GM18508 (cell line): ENCODE data around the gene LRRC47.

Source experiments
- ATAC-seq: cut with Tn5 transposase; IDR thresholded peaks from one replicate; pipeline ENCODE4 v1.9.1; 2021; ENCODE audit warnings: moderate number of reproducible peaks; ENCODE audit not compliant: insufficient read depth, unreplicated experiment

The LRRC47 gene

DNA sequence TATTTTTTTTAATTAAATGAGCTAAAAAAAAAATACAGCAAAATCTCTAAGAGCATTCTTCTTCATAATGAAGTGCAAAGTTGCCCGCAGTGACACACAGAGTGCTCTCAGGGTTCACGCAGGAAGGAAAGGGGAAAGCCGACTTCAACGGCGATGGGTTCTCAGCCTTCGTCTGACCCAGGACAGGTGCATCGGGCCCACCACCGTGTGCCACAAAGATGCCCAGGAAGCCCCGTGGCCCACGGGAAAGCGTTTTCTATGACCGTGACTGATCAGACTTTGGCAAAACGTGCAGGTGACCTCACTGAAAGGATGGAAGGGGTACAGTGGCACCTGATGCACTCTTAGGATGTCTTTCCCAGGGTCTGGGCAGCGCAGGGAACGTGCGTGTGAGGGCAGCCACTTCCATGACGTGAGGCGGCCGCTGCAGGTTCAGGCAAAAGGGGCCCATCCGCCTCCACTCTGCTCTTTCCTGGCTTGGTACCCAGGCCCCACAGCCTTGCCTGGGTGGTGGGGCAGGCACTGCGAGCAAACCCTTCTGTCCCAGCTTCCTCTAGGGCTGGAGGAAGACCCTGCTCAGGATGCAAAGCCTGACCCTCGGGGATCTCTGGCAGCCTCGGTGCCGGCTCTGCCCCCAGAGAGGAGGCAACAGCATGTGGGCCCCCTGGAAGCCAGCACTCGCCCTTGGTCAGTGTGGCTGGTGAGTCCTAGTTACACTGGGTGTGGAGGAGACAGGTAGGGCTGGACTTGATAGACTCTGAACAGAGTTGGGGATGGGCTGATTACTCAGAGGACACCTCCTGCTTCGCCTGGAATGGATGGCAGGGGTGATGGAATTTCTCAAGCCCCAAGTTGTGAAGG is 8.3 kb downstream of the LRRC47 start:
- no peak for ATAC-seq

- no peak for ATAC-seq
Observed at GRCh38 chr1:3787349-3787715, 9.0 kb downstream of the LRRC47 start.

GRCh38 chr1:3786468-3787348 is 9.6 kb downstream of the LRRC47 start:
- no peak for ATAC-seq

- ATAC-seq, result no peak
Observed at GRCh38 chr1:3785456-3786157, 10.7 kb downstream of the LRRC47 start.

DNA sequence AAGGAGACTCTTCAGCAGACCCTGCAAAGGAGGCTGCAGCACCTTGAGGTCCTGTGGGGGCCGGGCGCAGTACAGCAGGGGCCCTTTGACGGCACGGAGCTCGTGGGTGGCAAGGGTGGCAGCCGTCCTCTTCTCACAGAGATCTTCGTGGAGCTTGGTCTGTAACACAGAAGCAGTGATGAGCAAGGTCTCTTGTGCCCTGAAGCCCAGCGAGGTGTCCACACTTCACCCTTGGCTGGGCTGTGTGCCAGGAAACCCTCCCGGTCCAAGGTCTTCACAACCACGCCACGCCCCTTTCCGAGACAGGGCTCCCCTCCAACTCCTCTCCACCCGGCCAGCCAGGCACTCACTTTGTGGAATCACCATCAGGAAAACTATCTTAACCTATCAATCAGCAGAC is 11.3 kb downstream of the LRRC47 start:
- ATAC-seq, result no peak

DNA sequence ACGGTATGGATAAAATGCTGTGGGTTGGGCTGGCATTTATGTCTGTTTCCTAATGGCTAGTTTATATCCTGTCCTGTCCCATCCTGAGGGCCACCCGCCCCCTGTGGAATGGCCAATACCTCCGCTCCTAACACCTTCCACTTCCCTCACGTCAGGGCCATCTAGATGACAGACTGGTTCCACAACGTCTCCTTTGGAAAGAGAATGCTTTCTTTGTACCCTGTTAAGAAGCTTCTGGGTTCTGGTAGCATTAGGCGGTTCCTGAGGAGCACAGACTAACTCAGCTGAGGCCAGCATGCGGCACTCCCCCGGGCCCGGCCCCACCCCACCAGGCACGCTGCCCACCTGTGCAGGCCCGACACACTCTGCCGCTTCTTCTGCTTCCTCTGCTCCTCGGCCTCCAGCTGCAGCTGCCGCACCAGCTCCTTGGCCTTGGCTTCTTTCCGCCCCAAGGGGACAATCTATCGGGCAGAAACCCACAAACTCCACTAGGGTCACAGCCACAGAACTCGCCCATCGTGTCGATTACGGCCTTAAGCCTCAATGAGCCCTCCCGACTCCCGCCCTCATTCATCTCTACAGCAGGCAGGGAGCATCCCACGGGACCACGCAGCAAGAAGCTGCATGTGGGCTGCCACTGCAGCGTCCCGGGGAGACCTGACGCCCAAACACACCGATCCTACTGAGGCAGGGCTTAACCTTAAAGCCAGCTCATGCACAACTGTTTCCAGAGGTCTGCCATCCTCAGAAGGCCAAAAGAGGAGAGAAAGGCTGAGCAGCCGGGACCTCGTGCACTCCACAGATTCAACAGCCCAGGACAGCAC is 12.4 kb downstream of the LRRC47 start:
- no peak for ATAC-seq

DNA sequence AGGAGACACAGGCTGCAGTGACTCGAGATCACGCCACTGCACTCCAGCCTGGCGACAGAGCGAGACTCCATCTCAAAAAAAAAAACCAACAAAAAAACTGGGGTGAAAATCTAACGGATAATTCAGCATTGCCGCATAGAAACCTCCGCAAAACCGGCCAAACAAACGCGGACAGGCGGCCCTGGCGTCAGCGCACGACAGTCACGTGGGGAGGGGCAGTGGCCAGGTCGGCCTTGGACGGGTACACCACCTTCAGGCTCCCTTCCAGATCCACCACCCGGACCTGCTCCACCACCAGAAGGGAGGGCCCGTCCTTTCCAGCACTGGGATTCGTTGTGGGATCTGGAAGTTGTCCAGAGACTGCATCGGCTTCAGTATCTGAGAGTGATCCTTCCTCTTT is 15.4 kb downstream of the LRRC47 start:
- ATAC-seq, result no peak

DNA sequence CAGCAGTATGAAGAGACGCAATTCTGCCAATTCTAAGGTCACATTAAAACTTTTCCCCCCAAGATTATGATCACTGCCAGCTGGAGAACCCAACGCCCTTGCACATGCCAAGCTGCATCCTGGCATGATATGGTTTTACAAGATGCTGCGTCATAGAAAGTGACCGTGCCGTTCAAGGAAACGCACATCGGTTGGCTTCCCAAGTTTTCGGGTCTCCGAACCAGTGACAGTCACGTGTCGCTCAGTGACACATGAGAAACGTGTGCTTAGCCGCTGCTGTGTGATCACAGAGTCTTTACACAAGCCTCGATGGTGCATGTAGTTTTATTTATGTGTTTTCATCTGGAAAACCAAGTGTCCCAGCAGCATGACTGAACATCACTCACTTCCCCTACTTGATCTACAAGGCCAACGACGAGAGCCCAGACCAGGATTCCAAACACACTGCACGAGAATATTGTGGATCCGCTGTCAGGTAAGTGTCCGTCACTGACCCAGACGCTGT is 16.3 kb downstream of the LRRC47 start:
- ATAC-seq, result no peak

DNA sequence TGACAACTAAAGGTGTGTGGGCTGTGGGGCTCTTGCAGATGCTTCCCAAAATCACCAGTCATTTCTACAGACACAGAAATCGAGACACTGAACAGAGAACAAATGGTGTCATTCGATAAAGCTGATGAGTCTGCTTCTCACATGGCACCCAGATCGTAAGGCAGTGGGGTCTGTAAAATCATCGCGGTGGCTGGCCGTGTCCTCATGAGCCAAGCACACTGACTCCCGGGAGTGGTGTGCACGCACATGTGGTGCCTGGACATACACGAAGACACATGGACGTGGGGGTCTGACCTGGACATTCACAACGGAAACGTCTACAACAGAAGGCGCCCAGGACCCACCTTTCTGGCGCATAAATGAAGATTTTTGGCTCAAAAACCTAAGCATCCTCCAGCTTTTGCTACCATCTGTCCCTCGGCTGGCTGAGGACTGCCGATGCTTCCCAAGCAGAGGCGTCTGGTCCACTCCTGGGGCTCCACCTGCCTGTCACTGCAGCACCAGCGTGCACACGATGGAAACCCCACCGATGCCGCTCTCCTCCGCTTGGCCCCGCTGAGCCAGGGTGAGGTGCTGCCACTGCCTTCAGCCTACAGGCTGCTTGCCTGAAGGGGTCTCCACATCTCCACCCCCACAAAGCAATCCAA is 16.9 kb downstream of the LRRC47 start:
- ATAC-seq, result no peak

- no peak for ATAC-seq
Observed at GRCh38 chr1:3778590-3779264, 17.6 kb downstream of the LRRC47 start.

GRCh38 chr1:3777647-3778589 is 18.4 kb downstream of the LRRC47 start:
- no peak for ATAC-seq

- no peak for ATAC-seq
Observed at GRCh38 chr1:3777078-3777547, 19.2 kb downstream of the LRRC47 start.

GRCh38 chr1:3776231-3776961 is 19.9 kb downstream of the LRRC47 start:
- no peak for ATAC-seq

GRCh38 chr1:3775490-3776230 is 20.6 kb downstream of the LRRC47 start:
- no peak for ATAC-seq

DNA sequence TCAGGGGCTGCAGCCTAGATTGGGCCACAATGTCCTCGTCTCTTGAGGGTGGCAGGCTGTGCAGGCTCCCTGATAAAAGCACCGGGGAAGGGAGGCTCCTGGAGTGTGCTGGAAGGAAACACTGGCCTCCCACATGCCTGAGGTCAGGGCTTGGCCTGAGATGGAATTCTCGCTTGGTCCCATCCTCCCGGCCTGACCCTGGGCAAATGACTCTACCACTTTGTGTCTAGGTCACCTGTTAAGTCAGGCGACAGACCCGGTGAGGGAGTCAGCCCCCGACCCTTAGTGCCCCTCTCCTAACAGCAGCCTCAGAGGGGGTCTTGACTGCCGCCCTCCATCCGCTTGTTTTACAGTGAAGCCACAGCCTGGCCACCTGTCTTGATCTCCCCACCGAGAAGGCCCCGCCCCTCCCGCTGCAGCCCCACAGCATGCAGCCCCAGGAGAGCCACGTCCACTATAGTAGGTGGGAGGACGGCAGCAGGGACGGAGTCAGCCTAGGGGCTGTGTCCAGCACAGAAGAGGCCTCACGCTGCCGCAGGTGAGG is 21.3 kb downstream of the LRRC47 start:
- no peak for ATAC-seq
